ENCODE results near the gene NRGN.

NRGN gene

GRCh38 chr11:124758355-124759265 is 18.9 kb downstream of the NRGN start:
- TF ChIP-seq USF1 (IDR thresholded peaks at IDR 0.05): no peak
- TF ChIP-seq EGR1 (IDR thresholded peaks at IDR 0.05): no peak
- no peak for TF ChIP-seq YY1 (IDR thresholded peaks at IDR 0.05; ENCODE audit: low read depth)

- no peak for TF ChIP-seq NFIC (IDR thresholded peaks at IDR 0.05)
- no peak for TF ChIP-seq TEAD4 (IDR thresholded peaks at IDR 0.05)
These were observed 19.8 kb downstream of the NRGN start for GRCh38 chr11:124759266-124760204.

- TF ChIP-seq TEAD4 (IDR thresholded peaks at IDR 0.05) (no peak), RAD21 (IDR thresholded peaks at IDR 0.05; ENCODE audit: low read depth) (no peak), YY1 (IDR thresholded peaks at IDR 0.05; ENCODE audit: low read depth) (no peak), MAX (IDR thresholded peaks at IDR 0.05) (no peak), NFIC (IDR thresholded peaks at IDR 0.05) (no peak), CEBPB (IDR thresholded peaks at IDR 0.05) (no peak), REST (IDR thresholded peaks at IDR 0.05; ENCODE audit: low read depth) (no peak), USF1 (IDR thresholded peaks at IDR 0.05) (no peak), TCF12 (IDR thresholded peaks at IDR 0.05; ENCODE audit: low read depth) (no peak), TAF1 (IDR thresholded peaks at IDR 0.05; ENCODE audit: low read depth) (no peak), ZBTB7A (IDR thresholded peaks at IDR 0.05; ENCODE audit: low read depth) (no peak), EP300 (IDR thresholded peaks at IDR 0.05; ENCODE audit: borderline replicate concordance) (no peak), CREB1 (IDR thresholded peaks at IDR 0.05; ENCODE audit: low read depth) (no peak)
These were observed 20.5 kb downstream of the NRGN start for GRCh38 chr11:124760205-124760652.

GRCh38 chr11:124760806-124761205 is 21.1 kb downstream of the NRGN start:
- TF ChIP-seq CREB1 (IDR thresholded peaks at IDR 0.05; ENCODE audit: low read depth) (no peak), TEAD4 (IDR thresholded peaks at IDR 0.05) (no peak), EGR1 (IDR thresholded peaks at IDR 0.05) (no peak), YY1 (IDR thresholded peaks at IDR 0.05; ENCODE audit: low read depth) (no peak), EP300 (IDR thresholded peaks at IDR 0.05; ENCODE audit: borderline replicate concordance) (no peak), ZBTB7A (IDR thresholded peaks at IDR 0.05; ENCODE audit: low read depth) (no peak), TAF1 (IDR thresholded peaks at IDR 0.05; ENCODE audit: low read depth) (no peak), USF1 (IDR thresholded peaks at IDR 0.05) (no peak)

GRCh38 chr11:124761301-124762104 is 21.8 kb downstream of the NRGN start:
- no peak for TF ChIP-seq USF1 (IDR thresholded peaks at IDR 0.05)
- no peak for TF ChIP-seq TAF1 (IDR thresholded peaks at IDR 0.05; ENCODE audit: low read depth)
- TF ChIP-seq EGR1 (IDR thresholded peaks at IDR 0.05): no peak
- no peak for TF ChIP-seq TEAD4 (IDR thresholded peaks at IDR 0.05)
- TF ChIP-seq CEBPB (IDR thresholded peaks at IDR 0.05): no peak
- no peak for TF ChIP-seq ZBTB7A (IDR thresholded peaks at IDR 0.05; ENCODE audit: low read depth)
- no peak for TF ChIP-seq CREB1 (IDR thresholded peaks at IDR 0.05; ENCODE audit: low read depth)
- no peak for TF ChIP-seq NFIC (IDR thresholded peaks at IDR 0.05)
- no peak for TF ChIP-seq MAX (IDR thresholded peaks at IDR 0.05)
- TF ChIP-seq YY1 (IDR thresholded peaks at IDR 0.05; ENCODE audit: low read depth): no peak
- TF ChIP-seq REST (IDR thresholded peaks at IDR 0.05; ENCODE audit: low read depth): no peak
- TF ChIP-seq EP300 (IDR thresholded peaks at IDR 0.05; ENCODE audit: borderline replicate concordance): no peak
- no peak for TF ChIP-seq RAD21 (IDR thresholded peaks at IDR 0.05; ENCODE audit: low read depth)
- TF ChIP-seq FOXM1 (IDR thresholded peaks at IDR 0.05; ENCODE audit: borderline replicate concordance, low read depth): no peak
- no peak for TF ChIP-seq TCF12 (IDR thresholded peaks at IDR 0.05; ENCODE audit: low read depth)
